Activated B cell treated with CpG ODN at 0.5 μM for 24 hours (primary cell): Measurements from ENCODE around the gene MIA. TPM values are rescaled to one million over a fixed set of nuclear protein-coding genes. Genes with fewer than 3 reads are reported as not detected.
A peak's percentile ranks its signal among the peaks of the same experiment; 100 is the strongest.
"Not testable (repeated sequence)": the region's sequence is repeated elsewhere in the genome, so short reads cannot be mapped to it uniquely, and the experiment has no call there.

ENCODE experiments used
- ATAC-seq: fragments of 200-7000 bp; cut with Tn5 transposase; one replicate; pipeline ENCODE4 v1.10.0; 2021; ENCODE audit warnings: low read depth, mild to moderate bottlenecking, moderate library complexity
- CTCF ChIA-PET: fragments of 350-600 bp; sonication (Branson Sonifier 250); formaldehyde crosslinking; loops from one replicate; lab custom pipeline; 2021; ENCODE audit warnings: antibody characterized with exemption; lab: Charles Lee
- POLR2A ChIA-PET: fragments of 350-600 bp; sonication (Branson Sonifier 250); formaldehyde crosslinking; loops from one replicate; lab custom pipeline; 2021; ENCODE audit warnings: antibody characterized with exemption; lab: Charles Lee
- DNase-seq: peaks from one replicate; pipeline ENCODE4 v3.0.0; 2022
- H3K27ac Mint-ChIP-seq: one replicate; pipeline ENCODE4 v1.8.0; 2020; ENCODE audit warnings: mixed read lengths
- H3K27me3 Mint-ChIP-seq: one replicate; pipeline ENCODE4 v1.8.0; 2021; ENCODE audit warnings: mixed read lengths
- H3K36me3 Mint-ChIP-seq: one replicate; pipeline ENCODE4 v1.8.0; 2021; ENCODE audit warnings: low read depth, mixed read lengths
- H3K4me1 Mint-ChIP-seq: one replicate; pipeline ENCODE4 v1.8.0; 2021; ENCODE audit warnings: mixed read lengths
- H3K4me3 Mint-ChIP-seq: one replicate; pipeline ENCODE4 v1.8.0; 2020; ENCODE audit warnings: mild to moderate bottlenecking, mixed read lengths
- H3K9me3 Mint-ChIP-seq: one replicate; pipeline ENCODE4 v1.8.0; 2020; ENCODE audit warnings: mixed read lengths
- intact Hi-C: fragments of 100-400 bp; cut with micrococcal nuclease; formaldehyde crosslinking; loops from one replicate; pipeline ENCODE4 v1.15.1; 2024
- total RNA-seq: library from RNA; stranded (reverse); gene quantifications from 2 replicates; pipeline ENCODE4 v1.2.3, GENCODE V29; 2022
- TF ChIP-seq, protein P1 (sequence below): fragments of 200-600 bp; IDR thresholded peaks from one replicate; pipeline ENCODE4 v1.8.0; 2022; ENCODE audit warnings: antibody characterized with exemption, mild to moderate bottlenecking

The MIA gene
- total RNA-seq, 1 donor from 2014 or later: 1.4 TPM

- intact Hi-C loops: no loop called here
- DNase-seq: no peak
- Mint-ChIP-seq H3K4me3 (no peak overlapping the region), H3K27ac (peak overlapping the region; percentile 68), H3K9me3 (no peaks in the 10 kb centered on the region), H3K27me3 (no peaks in the 10 kb centered on the region), H3K4me1 (peaks cover 79% of the 10 kb centered on the region), H3K36me3 (peaks cover 60% of the 10 kb centered on the region)
- no peak for ATAC-seq
- CTCF ChIA-PET: interaction anchor here (1.4 to 4.2 kb wide), 4 partner anchors 10 to 145 kb away, joined by 4 to 25 read pairs (median 16); partner anchors contain the start of genes EGLN2 and RAB4B
- POLR2A ChIA-PET: interaction anchor here (0.6 to 4.6 kb wide), 3 partner anchors 10 to 35 kb away, joined by 6 to 50 read pairs (median 14); partner anchors contain the start of genes EGLN2 and RAB4B
- TF ChIP-seq, protein P1, sequence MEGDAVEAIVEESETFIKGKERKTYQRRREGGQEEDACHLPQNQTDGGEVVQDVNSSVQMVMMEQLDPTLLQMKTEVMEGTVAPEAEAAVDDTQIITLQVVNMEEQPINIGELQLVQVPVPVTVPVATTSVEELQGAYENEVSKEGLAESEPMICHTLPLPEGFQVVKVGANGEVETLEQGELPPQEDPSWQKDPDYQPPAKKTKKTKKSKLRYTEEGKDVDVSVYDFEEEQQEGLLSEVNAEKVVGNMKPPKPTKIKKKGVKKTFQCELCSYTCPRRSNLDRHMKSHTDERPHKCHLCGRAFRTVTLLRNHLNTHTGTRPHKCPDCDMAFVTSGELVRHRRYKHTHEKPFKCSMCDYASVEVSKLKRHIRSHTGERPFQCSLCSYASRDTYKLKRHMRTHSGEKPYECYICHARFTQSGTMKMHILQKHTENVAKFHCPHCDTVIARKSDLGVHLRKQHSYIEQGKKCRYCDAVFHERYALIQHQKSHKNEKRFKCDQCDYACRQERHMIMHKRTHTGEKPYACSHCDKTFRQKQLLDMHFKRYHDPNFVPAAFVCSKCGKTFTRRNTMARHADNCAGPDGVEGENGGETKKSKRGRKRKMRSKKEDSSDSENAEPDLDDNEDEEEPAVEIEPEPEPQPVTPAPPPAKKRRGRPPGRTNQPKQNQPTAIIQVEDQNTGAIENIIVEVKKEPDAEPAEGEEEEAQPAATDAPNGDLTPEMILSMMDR: no peak
These were observed 33.2 kb downstream of the MIA start for GRCh38 chr19:40808497-40808896.

GRCh38 chr19:40809358-40810086, 34.2 kb downstream of the MIA start:
- Mint-ChIP-seq H3K27ac (no peak overlapping the region), H3K36me3 (peaks cover 50% of the 10 kb centered on the region), H3K4me1 (peaks cover 72% of the 10 kb centered on the region), H3K4me3 (no peak overlapping the region), H3K27me3 (no peaks in the 10 kb centered on the region), H3K9me3 (no peaks in the 10 kb centered on the region)
- CTCF ChIA-PET: no interaction called here
- DNase-seq (no peak), ATAC-seq (no peak)
- intact Hi-C loops: no loop called here
- POLR2A ChIA-PET: interaction anchor here (3.1 kb wide), 1 partner anchor 11 kb away, joined by 14 read pairs; the partner anchor contains the start of gene EGLN2
- TF ChIP-seq, protein P1: no peak

- CTCF ChIA-PET: no interaction called here
- no peaks in the 10 kb centered on the region for H3K27me3 Mint-ChIP-seq
- TF ChIP-seq, protein P1: no peak
- DNase-seq (no peak), ATAC-seq (no peak)
- no peaks in the 10 kb centered on the region for H3K9me3 Mint-ChIP-seq
- POLR2A ChIA-PET: no interaction called here
- H3K36me3 Mint-ChIP-seq: peaks cover 44% of the 10 kb centered on the region
- H3K27ac Mint-ChIP-seq: no peak overlapping the region
- intact Hi-C loops: no loop called here
- H3K4me1 Mint-ChIP-seq: peaks cover 66% of the 10 kb centered on the region
- H3K4me3 Mint-ChIP-seq: peak overlapping the region; percentile 92
These were observed 34.8 kb downstream of the MIA start for GRCh38 chr19:40810160-40810559.

- H3K4me1 Mint-ChIP-seq: peaks cover 59% of the 10 kb centered on the region
- peak overlapping the region; percentile 92 for H3K4me3 Mint-ChIP-seq
- intact Hi-C loops, H3K9me3 Mint-ChIP-seq, H3K27me3 Mint-ChIP-seq: not testable (repeated sequence)
- peak; percentile 58 for DNase-seq
- H3K27ac Mint-ChIP-seq: peak overlapping the region; percentile 84
- ChIA-PET CTCF (interaction anchor here (1.7 kb wide), 1 partner anchor 94 kb away, joined by 4 read pairs; the partner anchor contains the start of gene COQ8B), POLR2A (interaction anchor here (0.6 to 1.4 kb wide), 5 partner anchors 9 to 170 kb away, joined by 3 to 9 read pairs (median 6); partner anchors contain the start of genes EGLN2, NUMBL and RAB4B)
- peak; percentile 89 for ATAC-seq
- peaks cover 41% of the 10 kb centered on the region for H3K36me3 Mint-ChIP-seq
These were observed 35.5 kb downstream of the MIA start for GRCh38 chr19:40810649-40811408.

DNA sequence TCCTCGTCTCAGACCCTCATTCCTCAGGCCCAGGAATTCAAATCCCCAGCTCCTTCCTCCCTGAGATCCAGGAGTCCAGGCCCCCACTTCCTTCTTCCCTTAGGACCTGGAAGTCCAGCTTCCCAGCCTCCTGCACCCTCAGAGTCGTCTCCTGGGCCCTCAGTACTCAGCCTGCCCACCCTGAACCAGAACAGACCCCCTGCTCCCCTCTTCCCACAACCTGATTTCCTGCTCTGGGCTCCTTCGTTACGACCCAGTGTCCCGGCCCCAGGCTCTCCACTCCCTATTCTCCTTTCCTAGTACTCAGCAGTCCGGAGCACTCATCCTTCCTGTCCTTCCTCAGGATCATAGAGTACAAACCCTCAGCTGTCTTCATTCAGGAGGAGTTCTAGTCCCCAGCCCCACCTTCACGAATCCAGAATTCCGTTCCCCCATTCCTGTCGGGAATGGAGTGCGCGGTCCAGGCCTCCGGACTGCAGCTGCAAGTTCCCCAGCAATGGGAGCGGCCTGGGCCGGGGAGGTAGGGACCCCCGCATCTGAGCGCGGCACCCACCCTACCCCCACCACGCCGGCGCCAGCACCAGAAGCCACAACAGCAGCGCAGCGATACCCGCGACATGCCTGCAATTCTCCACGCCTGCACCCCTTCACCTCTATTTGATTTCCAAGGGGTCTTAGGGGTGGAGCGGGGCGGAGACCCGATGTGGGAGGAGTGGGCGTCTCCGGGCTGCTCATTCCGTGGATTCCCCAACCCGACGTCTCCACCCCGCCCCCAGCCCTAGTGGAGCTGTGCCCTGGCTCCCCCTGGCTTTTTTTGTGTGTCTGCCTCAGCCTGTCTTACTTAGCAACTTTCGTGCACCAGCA, 36.4 kb downstream of the MIA start:
- H3K4me1 Mint-ChIP-seq: peaks cover 50% of the 10 kb centered on the region

GRCh38 chr19:40812571-40812970, 37.2 kb downstream of the MIA start:
- H3K4me1 Mint-ChIP-seq: peaks cover 44% of the 10 kb centered on the region
- intact Hi-C loops, H3K27ac Mint-ChIP-seq, H3K27me3 Mint-ChIP-seq, DNase-seq, H3K9me3 Mint-ChIP-seq, ATAC-seq: not testable (repeated sequence)
- POLR2A ChIA-PET: interaction anchor here (0.7 to 1.6 kb wide), 7 partner anchors 10 to 208 kb away, joined by 3 to 8 read pairs (median 5); partner anchors contain the start of genes ACTMAP and RAB4B
- CTCF ChIA-PET: interaction anchor here (1.2 to 1.7 kb wide), 3 partner anchors 68 to 149 kb away, joined by 3 to 4 read pairs (median 3); partner anchors contain the start of gene COQ8B
- H3K4me3 Mint-ChIP-seq: peak overlapping the region; percentile 92
- H3K36me3 Mint-ChIP-seq: peaks cover 27% of the 10 kb centered on the region

More for the DNA sequence above, 36.4 kb downstream of the MIA start:
- CTCF ChIA-PET: interaction anchor here (1.2 to 1.7 kb wide), 3 partner anchors 67 to 148 kb away, joined by 3 to 4 read pairs (median 3); partner anchors contain the start of gene COQ8B
- peak overlapping the region; percentile 92 for H3K4me3 Mint-ChIP-seq
- TF ChIP-seq, protein P1: no peak
- DNase-seq: no peak
- no peaks in the 10 kb centered on the region for H3K27me3 Mint-ChIP-seq
- intact Hi-C loops: no loop called here
- POLR2A ChIA-PET: interaction anchor here (0.6 to 1.6 kb wide), 13 partner anchors 9 to 207 kb away, joined by 3 to 9 read pairs (median 5); partner anchors contain the start of genes ACTMAP, EGLN2, NUMBL and RAB4B
- H3K9me3 Mint-ChIP-seq: no peaks in the 10 kb centered on the region
- H3K27ac Mint-ChIP-seq: no peak overlapping the region
- no peak for ATAC-seq
- peaks cover 35% of the 10 kb centered on the region for H3K36me3 Mint-ChIP-seq
